H9 (cell line): ENCODE results near the gene UNC119. TPM values are rescaled to one million over a fixed set of nuclear protein-coding genes. Genes with fewer than 3 reads are reported as not detected.

Experiments
- DNase-seq: peaks from one replicate; pipeline ENCODE4 v3.0.0-alpha.2; 2017
- H2AFZ ChIP-seq: one replicate; pipeline ENCODE4 v1.6.1; 2013; ENCODE audit warnings: mild to moderate bottlenecking, low read length, control low read depth, moderate library complexity
- H2AK5ac ChIP-seq: 2 replicates; pipeline ENCODE4 v1.6.1; 2013; ENCODE audit warnings: low read length, control low read depth, mixed read lengths; ENCODE audit not compliant: insufficient read length
- H2BK120ac ChIP-seq: one replicate; pipeline ENCODE4 v1.6.1; 2013; ENCODE audit warnings: low read depth, mild to moderate bottlenecking, low read length, control low read depth, inconsistent platforms; ENCODE audit not compliant: poor library complexity, severe bottlenecking
- H2BK12ac ChIP-seq: 2 replicates; pipeline ENCODE4 v1.6.1; 2013; ENCODE audit warnings: low read length, control low read depth, mixed read lengths, low read depth; ENCODE audit not compliant: insufficient read length
- H2BK15ac ChIP-seq: 2 replicates; pipeline ENCODE4 v1.6.1; 2013; ENCODE audit warnings: low read depth, low read length, control low read depth
- H2BK20ac ChIP-seq: one replicate; pipeline ENCODE4 v1.6.1; 2013; ENCODE audit warnings: low read depth, mild to moderate bottlenecking, low read length, control low read depth, inconsistent platforms; ENCODE audit not compliant: poor library complexity, severe bottlenecking
- H2BK5ac ChIP-seq: 2 replicates; pipeline ENCODE4 v1.6.1; 2013; ENCODE audit warnings: low read length, control low read depth, mixed read lengths; ENCODE audit not compliant: insufficient read length
- H3K14ac ChIP-seq: 2 replicates; pipeline ENCODE4 v1.6.1; 2013; ENCODE audit warnings: low read length, control low read depth; ENCODE audit not compliant: insufficient read depth
- H3K18ac ChIP-seq: 2 replicates; pipeline ENCODE4 v1.6.1; 2013; ENCODE audit warnings: low read depth, mild to moderate bottlenecking, mixed read lengths, low read length, control low read depth; ENCODE audit not compliant: insufficient read length
- H3K23ac ChIP-seq: 2 replicates; pipeline ENCODE4 v1.6.1; 2013; ENCODE audit warnings: low read length, control low read depth, mixed read lengths, low read depth; ENCODE audit not compliant: insufficient read length
- H3K23me2 ChIP-seq: 2 replicates; pipeline ENCODE4 v1.6.1; 2013; ENCODE audit warnings: low read depth, mild to moderate bottlenecking, mixed read lengths, low read length, control low read depth; ENCODE audit not compliant: insufficient read length, poor library complexity, severe bottlenecking
- H3K27ac ChIP-seq: 2 replicates; pipeline ENCODE4 v1.5.1; 2013; ENCODE audit warnings: low read length, control low read depth, mixed read lengths, low read depth; ENCODE audit not compliant: insufficient read length
- H3K27me3 ChIP-seq: 2 replicates; pipeline ENCODE4 v1.6.1; 2013; ENCODE audit warnings: low read length, control low read depth, inconsistent platforms; ENCODE audit not compliant: insufficient read depth
- H3K4ac ChIP-seq: 2 replicates; pipeline ENCODE4 v1.6.1; 2013; ENCODE audit warnings: low read depth, mild to moderate bottlenecking, control low read depth, inconsistent platforms, low read length, moderate library complexity
- H3K4me1 ChIP-seq: 2 replicates; pipeline ENCODE4 v1.6.1; 2013; ENCODE audit warnings: low read length, control low read depth, inconsistent platforms; ENCODE audit not compliant: insufficient read depth
- H3K4me2 ChIP-seq: 2 replicates; pipeline ENCODE4 v1.6.1; 2013; ENCODE audit warnings: low read length, control low read depth, mixed read lengths; ENCODE audit not compliant: insufficient read length, insufficient read depth
- H3K56ac ChIP-seq: 2 replicates; pipeline ENCODE4 v1.6.1; 2013; ENCODE audit warnings: low read depth, mild to moderate bottlenecking, mixed read lengths, low read length, control low read depth; ENCODE audit not compliant: insufficient read length
- H3K79me1 ChIP-seq: 2 replicates; pipeline ENCODE4 v1.6.1; 2013; ENCODE audit warnings: low read depth, mild to moderate bottlenecking, moderate library complexity, low read length, control low read depth, inconsistent platforms; ENCODE audit not compliant: insufficient read depth, poor library complexity, severe bottlenecking
- H3K79me2 ChIP-seq: 2 replicates; pipeline ENCODE4 v1.6.1; 2013; ENCODE audit warnings: low read length, control low read depth, inconsistent platforms; ENCODE audit not compliant: insufficient read depth
- H3K9ac ChIP-seq: 2 replicates; pipeline ENCODE4 v1.6.1; 2013; ENCODE audit warnings: low read length, control low read depth, mixed read lengths; ENCODE audit not compliant: insufficient read length; ENCODE audit errors: extremely low read depth
- H3K9me3 ChIP-seq: one replicate; pipeline ENCODE4 v1.6.1; 2013; ENCODE audit warnings: low read depth, low read length, inconsistent platforms; ENCODE audit not compliant: control insufficient read depth
- H3T11ph ChIP-seq: one replicate; pipeline ENCODE4 v1.6.1; 2013; ENCODE audit warnings: mild to moderate bottlenecking, low read length, control low read depth, inconsistent platforms
- H4K20me1 ChIP-seq: one replicate; pipeline ENCODE4 v1.6.1; 2013; ENCODE audit not compliant: control insufficient read depth, insufficient read length, insufficient read depth
- H4K5ac ChIP-seq: 2 replicates; pipeline ENCODE4 v1.6.1; 2013; ENCODE audit warnings: low read depth, mild to moderate bottlenecking, mixed read lengths, low read length, control low read depth; ENCODE audit not compliant: insufficient read length
- H4K8ac ChIP-seq: replicated peaks from 2 replicates; pipeline ENCODE4 v1.6.1; 2013; ENCODE audit warnings: low read length, control low read depth, mixed read lengths, low read depth; ENCODE audit not compliant: insufficient read length
- H4K91ac ChIP-seq: 2 replicates; pipeline ENCODE4 v1.6.1; 2013; ENCODE audit warnings: low read depth, mild to moderate bottlenecking, moderate library complexity, mixed read lengths, low read length, control low read depth; ENCODE audit not compliant: insufficient read length
- H3K27ac Mint-ChIP-seq, 3 experiments: 2 replicates in 2 of 3; 3 replicates in 1 of 3; pipeline ENCODE4 v1.8.0; 2020 to 2021; ENCODE audit warnings: mixed read lengths in 3 of 3, mild to moderate bottlenecking in 1 of 3, moderate library complexity in 1 of 3
- H3K27me3 Mint-ChIP-seq: 2 replicates; pipeline ENCODE4 v1.8.0; 2021; ENCODE audit warnings: low read depth, mild to moderate bottlenecking, moderate library complexity, mixed read lengths
- H3K36me3 Mint-ChIP-seq, 3 experiments: 2 replicates in 2 of 3; 3 replicates in 1 of 3; pipeline ENCODE4 v1.8.0; 2020 to 2021; ENCODE audit warnings: low read depth in 3 of 3, mixed read lengths in 3 of 3; ENCODE audit not compliant: insufficient read depth in 1 of 3
- H3K4me1 Mint-ChIP-seq, 2 experiments: 2 replicates each; pipeline ENCODE4 v1.8.0; 2020; ENCODE audit warnings: mixed read lengths in 2 of 2
- H3K4me3 Mint-ChIP-seq, 2 experiments: 2 replicates in 1 of 2; 3 replicates in 1 of 2; pipeline ENCODE4 v1.8.0; 2020 to 2021; ENCODE audit warnings: mild to moderate bottlenecking in 2 of 2, mixed read lengths in 2 of 2, moderate library complexity in 1 of 2
- H3K9me3 Mint-ChIP-seq, 2 experiments: 2 replicates in 1 of 2; 3 replicates in 1 of 2; pipeline ENCODE4 v1.8.0; 2020; ENCODE audit warnings: mild to moderate bottlenecking in 2 of 2, mixed read lengths in 2 of 2, moderate library complexity in 1 of 2
- WGBS: extraction: QIAGEN DNeasy Blood & Tissue Kit; methylation state at CpG from one replicate; pipeline ENCODE4 v1.1.7; 2013; ENCODE audit warnings: missing lambda C conversion rate, low lambda C conversion rate, mixed read lengths; ENCODE audit not compliant: insufficient read length; ENCODE audit errors: extremely low coverage; 5-methylcytosine and 5-hydroxymethylcytosine counted together
- total RNA-seq: library from RNA; stranded (reverse); gene quantifications from 2 replicates; pipeline ENCODE4 v1.2.1, GENCODE V29; 2021
- TF ChIP-seq, protein P1 (sequence below): fragments of 200-600 bp; sonication (generic); conservative IDR thresholded peaks from 3 replicates; pipeline ENCODE4 v1.8.0; 2021; ENCODE audit warnings: antibody characterized with exemption, mild to moderate bottlenecking

The UNC119 gene
- total RNA-seq, 1 experiment from 2014 or later, result 36.9 TPM

DNA sequence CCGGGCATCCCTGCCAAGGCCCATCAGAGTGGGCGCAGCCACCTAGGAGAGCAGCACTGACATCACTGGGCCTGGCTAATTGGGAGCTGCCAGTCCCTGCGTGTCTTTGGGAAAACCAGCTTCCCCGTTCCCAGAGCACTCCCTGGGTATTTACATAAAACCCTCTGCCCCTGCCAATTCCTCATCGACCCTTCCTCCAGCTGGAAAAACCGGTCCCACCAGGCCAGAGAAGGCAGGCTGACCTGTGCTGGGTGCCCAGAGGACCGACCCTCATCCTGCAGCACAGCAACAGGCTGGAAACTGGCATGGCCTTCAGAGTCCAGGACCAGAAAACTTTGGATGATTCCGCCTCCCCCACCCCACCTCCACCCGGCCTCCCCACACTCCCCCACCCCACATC, 54.5 kb downstream of the UNC119 start:
- H3K27me3 Mint-ChIP-seq, result peaks cover 7% of the 10 kb centered on the region
- peak; percentile 78 for DNase-seq

More for the DNA sequence above, 54.5 kb downstream of the UNC119 start:
- H3K27ac ChIP-seq, result no peak overlapping the region
- no peak overlapping the region for H3K4me3 Mint-ChIP-seq
- no peak overlapping the region for H3K18ac ChIP-seq
- H2AFZ ChIP-seq, result no peak overlapping the region
- H3K79me1 ChIP-seq, result no peaks in the 10 kb centered on the region
- no peak overlapping the region for H3T11ph ChIP-seq
- H3K27ac Mint-ChIP-seq, result no peak overlapping the region
- H3K23me2 ChIP-seq, result no peaks in the 10 kb centered on the region
- no peak overlapping the region for H2BK20ac ChIP-seq
- H4K8ac ChIP-seq, result no peak overlapping the region
- H3K23ac ChIP-seq, result no peak overlapping the region
- H3K4me1 Mint-ChIP-seq, result peaks cover 18 to 40% of the 10 kb centered on the region in 2 experiments
- H3K4ac ChIP-seq, result no peak overlapping the region
- H3K56ac ChIP-seq, result no peak overlapping the region
- WGBS, result no CpG with 5 or more reads among the region's 9 CpGs
- H3K79me2 ChIP-seq, result no peaks in the 10 kb centered on the region
- peak overlapping the region; percentile 15 for H3K4me2 ChIP-seq
- no peak overlapping the region for H2BK120ac ChIP-seq
- no peaks in the 10 kb centered on the region; a peak in 1 of 7 replicates for H3K36me3 Mint-ChIP-seq
- H4K5ac ChIP-seq, result no peak overlapping the region
- no peak overlapping the region for H2BK5ac ChIP-seq
- TF ChIP-seq, protein P1, sequence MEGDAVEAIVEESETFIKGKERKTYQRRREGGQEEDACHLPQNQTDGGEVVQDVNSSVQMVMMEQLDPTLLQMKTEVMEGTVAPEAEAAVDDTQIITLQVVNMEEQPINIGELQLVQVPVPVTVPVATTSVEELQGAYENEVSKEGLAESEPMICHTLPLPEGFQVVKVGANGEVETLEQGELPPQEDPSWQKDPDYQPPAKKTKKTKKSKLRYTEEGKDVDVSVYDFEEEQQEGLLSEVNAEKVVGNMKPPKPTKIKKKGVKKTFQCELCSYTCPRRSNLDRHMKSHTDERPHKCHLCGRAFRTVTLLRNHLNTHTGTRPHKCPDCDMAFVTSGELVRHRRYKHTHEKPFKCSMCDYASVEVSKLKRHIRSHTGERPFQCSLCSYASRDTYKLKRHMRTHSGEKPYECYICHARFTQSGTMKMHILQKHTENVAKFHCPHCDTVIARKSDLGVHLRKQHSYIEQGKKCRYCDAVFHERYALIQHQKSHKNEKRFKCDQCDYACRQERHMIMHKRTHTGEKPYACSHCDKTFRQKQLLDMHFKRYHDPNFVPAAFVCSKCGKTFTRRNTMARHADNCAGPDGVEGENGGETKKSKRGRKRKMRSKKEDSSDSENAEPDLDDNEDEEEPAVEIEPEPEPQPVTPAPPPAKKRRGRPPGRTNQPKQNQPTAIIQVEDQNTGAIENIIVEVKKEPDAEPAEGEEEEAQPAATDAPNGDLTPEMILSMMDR, result no peak
- H3K9me3 ChIP-seq, result no peaks in the 10 kb centered on the region
- H3K9ac ChIP-seq, result no peak overlapping the region
- no peaks in the 10 kb centered on the region for H4K20me1 ChIP-seq
- H2BK12ac ChIP-seq, result no peak overlapping the region
- no peaks in the 10 kb centered on the region for H3K9me3 Mint-ChIP-seq
- no peak overlapping the region for H2BK15ac ChIP-seq
- no peak overlapping the region for H4K91ac ChIP-seq
- peaks cover 2% of the 10 kb centered on the region; the same call in 1 of the 2 replicates for H3K4me1 ChIP-seq
- no peak overlapping the region for H2AK5ac ChIP-seq
- no peaks in the 10 kb centered on the region for H3K27me3 ChIP-seq
- H3K14ac ChIP-seq, result no peak overlapping the region

Other genes starting within 250 kb of the UNC119 start
- gene TMEM97, start 233.4 kb downstream of the UNC119 start, total RNA-seq, result 116 and 121 TPM in 2 replicates
- 20.5 and 21.0 TPM in 2 replicates for gene IFT20, start 217.2 kb downstream of the UNC119 start, total RNA-seq
- gene TNFAIP1, start 216.9 kb downstream of the UNC119 start, total RNA-seq, result 18.4 and 21.8 TPM in 2 replicates
- gene POLDIP2, start 195.1 kb downstream of the UNC119 start, total RNA-seq, result 82.8 and 83.3 TPM in 2 replicates
- not detected in 2 replicates for gene SEBOX, start 187.4 kb downstream of the UNC119 start, total RNA-seq
- 0.13 TPM in 1 of 2 replicates, not detected in the other for gene VTN, start 182.3 kb downstream of the UNC119 start, total RNA-seq
- gene SARM1, start 180.9 kb downstream of the UNC119 start, total RNA-seq, result 5.1 and 5.4 TPM in 2 replicates
- 8.7 and 9.1 TPM in 2 replicates for gene SLC46A1, start 146.4 kb downstream of the UNC119 start, total RNA-seq
- gene SLC13A2, start 79.0 kb downstream of the UNC119 start, total RNA-seq, result not detected in 2 replicates
- not detected in 2 replicates for gene FOXN1, start 46.3 kb downstream of the UNC119 start, total RNA-seq
- gene PIGS, start 18.9 kb upstream of the UNC119 start, total RNA-seq, result 40.3 and 45.8 TPM in 2 replicates
- 53.2 and 58.0 TPM in 2 replicates for gene ALDOC, start 24.3 kb upstream of the UNC119 start, total RNA-seq
- gene SPAG5, start 46.4 kb upstream of the UNC119 start, total RNA-seq, result 114 and 122 TPM in 2 replicates
- gene RSKR, start 61.6 kb upstream of the UNC119 start, total RNA-seq, result 25.2 and 25.8 TPM in 2 replicates
- gene BLTP2, start 92.5 kb upstream of the UNC119 start, total RNA-seq, result 137 and 142 TPM in 2 replicates
- gene SDF2, start 109.3 kb upstream of the UNC119 start, total RNA-seq, result 40.2 TPM in 2 replicates
- gene SUPT6H, start 109.6 kb upstream of the UNC119 start, total RNA-seq, result 78.5 and 85.8 TPM in 2 replicates
- 14.2 and 15.0 TPM in 2 replicates for gene PROCA1, start 159.3 kb upstream of the UNC119 start, total RNA-seq
- gene RAB34, start 165.2 kb upstream of the UNC119 start, total RNA-seq, result 189 and 190 TPM in 2 replicates
- 2,008 and 2,053 TPM in 2 replicates for gene RPL23A, start 167.4 kb upstream of the UNC119 start, total RNA-seq
- gene TLCD1, start 173.6 kb upstream of the UNC119 start, total RNA-seq, result 46.4 and 50.7 TPM in 2 replicates
- gene NEK8, start 176.2 kb upstream of the UNC119 start, total RNA-seq, result 16.6 and 18.8 TPM in 2 replicates
- 227 and 237 TPM in 2 replicates for gene TRAF4, start 191.4 kb upstream of the UNC119 start, total RNA-seq